Measurements from ENCODE around the gene SLC39A11.

DNA sequence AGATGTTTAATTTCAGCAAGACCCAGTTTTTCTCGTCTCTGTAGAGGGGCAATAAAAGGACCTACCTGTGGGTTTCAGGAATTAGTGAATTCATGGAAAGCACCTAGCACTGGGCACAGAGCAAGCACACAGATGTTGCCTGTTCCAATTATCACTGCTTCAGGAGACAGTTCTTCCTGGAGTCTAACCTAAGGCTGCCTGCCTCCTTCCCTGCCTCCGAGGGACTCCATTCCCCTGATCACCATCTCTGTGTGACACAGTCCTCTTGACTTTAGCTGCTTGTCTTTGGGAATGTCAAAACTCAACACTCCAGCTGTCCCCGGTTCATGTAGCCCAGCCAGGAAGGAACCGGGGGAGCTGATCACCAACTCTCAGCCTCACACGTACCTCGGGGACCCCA lies 474.9 kb downstream of the SLC39A11 start:
- TF ChIP-seq, protein P1, sequence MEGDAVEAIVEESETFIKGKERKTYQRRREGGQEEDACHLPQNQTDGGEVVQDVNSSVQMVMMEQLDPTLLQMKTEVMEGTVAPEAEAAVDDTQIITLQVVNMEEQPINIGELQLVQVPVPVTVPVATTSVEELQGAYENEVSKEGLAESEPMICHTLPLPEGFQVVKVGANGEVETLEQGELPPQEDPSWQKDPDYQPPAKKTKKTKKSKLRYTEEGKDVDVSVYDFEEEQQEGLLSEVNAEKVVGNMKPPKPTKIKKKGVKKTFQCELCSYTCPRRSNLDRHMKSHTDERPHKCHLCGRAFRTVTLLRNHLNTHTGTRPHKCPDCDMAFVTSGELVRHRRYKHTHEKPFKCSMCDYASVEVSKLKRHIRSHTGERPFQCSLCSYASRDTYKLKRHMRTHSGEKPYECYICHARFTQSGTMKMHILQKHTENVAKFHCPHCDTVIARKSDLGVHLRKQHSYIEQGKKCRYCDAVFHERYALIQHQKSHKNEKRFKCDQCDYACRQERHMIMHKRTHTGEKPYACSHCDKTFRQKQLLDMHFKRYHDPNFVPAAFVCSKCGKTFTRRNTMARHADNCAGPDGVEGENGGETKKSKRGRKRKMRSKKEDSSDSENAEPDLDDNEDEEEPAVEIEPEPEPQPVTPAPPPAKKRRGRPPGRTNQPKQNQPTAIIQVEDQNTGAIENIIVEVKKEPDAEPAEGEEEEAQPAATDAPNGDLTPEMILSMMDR (IDR thresholded peaks at IDR 0.05; ENCODE audit: insufficient read depth, low read depth, low read length) = no peak
- TF ChIP-seq EZH2 (IDR thresholded peaks at IDR 0.05; ENCODE audit: insufficient read depth, low read length) = no peak

Measured in astrocyte (in vitro differentiated cells and primary cell).